ENCODE results near the gene TXNL4B.
"Not testable (repeated sequence)": the region's sequence is repeated elsewhere in the genome, so short reads cannot be mapped to it uniquely, and the experiment has no call there.

The TXNL4B gene

DNA sequence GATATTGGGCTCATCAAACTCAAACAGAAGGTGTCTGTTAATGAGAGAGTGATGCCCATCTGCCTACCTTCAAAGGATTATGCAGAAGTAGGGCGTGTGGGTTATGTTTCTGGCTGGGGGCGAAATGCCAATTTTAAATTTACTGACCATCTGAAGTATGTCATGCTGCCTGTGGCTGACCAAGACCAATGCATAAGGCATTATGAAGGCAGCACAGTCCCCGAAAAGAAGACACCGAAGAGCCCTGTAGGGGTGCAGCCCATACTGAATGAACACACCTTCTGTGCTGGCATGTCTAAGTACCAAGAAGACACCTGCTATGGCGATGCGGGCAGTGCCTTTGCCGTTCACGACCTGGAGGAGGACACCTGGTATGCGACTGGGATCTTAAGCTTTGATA is 33.0 kb downstream of the TXNL4B start:
- H3K4me3 ChIP-seq (replicated peaks in 1 of 2; ENCODE audit: low read depth in 2 of 2, low read length in 2 of 2), result no peak overlapping the region
- no peak for DNase-seq (ENCODE audit: low read depth in 2 of 2)
- TF ChIP-seq CTCF (IDR thresholded peaks at IDR 0.05; ENCODE audit: low read depth, low read length), result no peak

GRCh38 chr16:72059060-72059459 is 34.4 kb downstream of the TXNL4B start:
- not testable (repeated sequence) for DNase-seq (ENCODE audit: low read depth in 2 of 2); H3K4me3 ChIP-seq (replicated peaks in 1 of 2; ENCODE audit: low read depth in 2 of 2, low read length in 2 of 2)

GRCh38 chr16:72057313-72057712 is 36.1 kb downstream of the TXNL4B start:
- not testable (repeated sequence) for DNase-seq (ENCODE audit: low read depth in 2 of 2); H3K4me3 ChIP-seq (replicated peaks in 1 of 2; ENCODE audit: low read depth in 2 of 2, low read length in 2 of 2)

DNA sequence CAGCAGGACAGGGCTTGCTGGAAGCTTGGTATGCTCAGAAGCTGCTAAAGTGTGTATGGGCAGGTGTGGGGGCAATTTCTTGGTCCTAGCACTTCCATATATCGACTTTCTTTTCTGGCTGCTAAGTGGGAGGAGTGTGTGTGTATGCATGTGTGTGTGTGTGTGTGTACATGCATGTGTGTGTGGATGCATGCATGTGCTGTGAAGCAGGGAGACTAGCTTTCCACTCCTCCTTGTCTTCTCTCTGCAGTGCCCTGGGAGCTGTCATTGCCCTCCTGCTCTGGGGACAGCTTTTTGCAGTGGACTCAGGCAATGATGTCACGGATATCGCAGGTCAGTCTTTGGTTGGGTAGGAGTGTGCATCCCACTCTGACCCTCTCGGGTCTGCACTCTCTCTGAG is 37.5 kb downstream of the TXNL4B start:
- no peak overlapping the region for H3K4me3 ChIP-seq (replicated peaks in 1 of 2; ENCODE audit: low read depth in 2 of 2, low read length in 2 of 2)
- no peak for DNase-seq (ENCODE audit: low read depth in 2 of 2)
- no peak for TF ChIP-seq CTCF (IDR thresholded peaks at IDR 0.05; ENCODE audit: low read depth, low read length)

- not testable (repeated sequence) for H3K4me3 ChIP-seq (replicated peaks in 1 of 2; ENCODE audit: low read depth in 2 of 2, low read length in 2 of 2)
- peak in 1 of 2 donors; percentile 40 for DNase-seq (ENCODE audit: low read depth in 2 of 2)
Observed at GRCh38 chr16:72054254-72054847, 39.1 kb downstream of the TXNL4B start, which contains the start of gene HP. TSS of gene HP (plus strand) at chr16:72054505. CDS start at chr16:72054653, 148 bp downstream.

DNA sequence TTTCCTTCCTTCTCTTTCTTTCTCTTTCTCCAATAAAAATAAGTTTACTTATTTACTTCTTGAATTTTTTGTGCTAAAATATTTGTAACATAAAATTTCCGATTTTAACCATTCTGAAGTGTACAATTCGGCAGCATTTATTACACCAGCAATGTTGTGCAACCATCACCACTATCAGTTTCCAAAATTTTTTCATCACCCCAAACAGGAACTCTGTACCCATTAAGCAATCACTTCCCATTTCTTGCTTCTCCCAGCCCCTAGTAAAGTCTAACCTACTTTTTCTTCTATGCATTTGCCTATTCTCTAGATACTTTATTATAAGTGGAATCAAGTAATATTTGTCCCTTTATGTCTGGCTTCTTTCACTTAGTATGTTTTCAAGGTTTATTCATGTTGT is 41.6 kb downstream of the TXNL4B start:
- no peak for DNase-seq (ENCODE audit: low read depth in 2 of 2)
- no peak overlapping the region for H3K4me3 ChIP-seq (replicated peaks in 1 of 2; ENCODE audit: low read depth in 2 of 2, low read length in 2 of 2)
- TF ChIP-seq CTCF (IDR thresholded peaks at IDR 0.05; ENCODE audit: low read depth, low read length), result no peak

- no peak overlapping the region for H3K4me3 ChIP-seq (replicated peaks in 1 of 2; ENCODE audit: low read depth in 2 of 2, low read length in 2 of 2)
- peak in 1 of 2 donors; percentile 15 for DNase-seq (ENCODE audit: low read depth in 2 of 2)
- no peak for TF ChIP-seq CTCF (IDR thresholded peaks at IDR 0.05; ENCODE audit: low read depth, low read length)
Observed at GRCh38 chr16:72050769-72051464, 42.5 kb downstream of the TXNL4B start.

GRCh38 chr16:72049110-72049509 is 44.3 kb downstream of the TXNL4B start:
- no peak for TF ChIP-seq CTCF (IDR thresholded peaks at IDR 0.05; ENCODE audit: low read depth, low read length)
- no peak for DNase-seq (ENCODE audit: low read depth in 2 of 2)
- H3K4me3 ChIP-seq (replicated peaks in 1 of 2; ENCODE audit: low read depth in 2 of 2, low read length in 2 of 2), result no peak overlapping the region
